GM10266 (cell line): ENCODE data around the gene ZCWPW1.

Experiments
- DNase-seq: peaks from one replicate; pipeline ENCODE4 v3.0.0; 2012; ENCODE audit errors: extremely low spot score
- CTCF ChIP-seq: IDR thresholded peaks from 2 replicates; pipeline ENCODE4 v1.5.1; 2012; ENCODE audit warnings: mild to moderate bottlenecking, low read depth; ENCODE audit not compliant: control insufficient read depth, insufficient read depth; ENCODE audit errors: missing control alignments

Gene ZCWPW1, protein sequence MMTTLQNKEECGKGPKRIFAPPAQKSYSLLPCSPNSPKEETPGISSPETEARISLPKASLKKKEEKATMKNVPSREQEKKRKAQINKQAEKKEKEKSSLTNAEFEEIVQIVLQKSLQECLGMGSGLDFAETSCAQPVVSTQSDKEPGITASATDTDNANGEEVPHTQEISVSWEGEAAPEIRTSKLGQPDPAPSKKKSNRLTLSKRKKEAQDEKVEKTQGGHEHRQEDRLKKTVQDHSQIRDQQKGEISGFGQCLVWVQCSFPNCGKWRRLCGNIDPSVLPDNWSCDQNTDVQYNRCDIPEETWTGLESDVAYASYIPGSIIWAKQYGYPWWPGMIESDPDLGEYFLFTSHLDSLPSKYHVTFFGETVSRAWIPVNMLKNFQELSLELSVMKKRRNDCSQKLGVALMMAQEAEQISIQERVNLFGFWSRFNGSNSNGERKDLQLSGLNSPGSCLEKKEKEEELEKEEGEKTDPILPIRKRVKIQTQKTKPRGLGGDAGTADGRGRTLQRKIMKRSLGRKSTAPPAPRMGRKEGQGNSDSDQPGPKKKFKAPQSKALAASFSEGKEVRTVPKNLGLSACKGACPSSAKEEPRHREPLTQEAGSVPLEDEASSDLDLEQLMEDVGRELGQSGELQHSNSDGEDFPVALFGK

GRCh38 chr7:100428199-100428966 lies at the start of gene ZCWPW1:
ZCWPW1 (minus strand) TSS chr7:100428703; CDS start chr7:100420649, 8,054 bp downstream.
- TF ChIP-seq CTCF: no peak

DNA sequence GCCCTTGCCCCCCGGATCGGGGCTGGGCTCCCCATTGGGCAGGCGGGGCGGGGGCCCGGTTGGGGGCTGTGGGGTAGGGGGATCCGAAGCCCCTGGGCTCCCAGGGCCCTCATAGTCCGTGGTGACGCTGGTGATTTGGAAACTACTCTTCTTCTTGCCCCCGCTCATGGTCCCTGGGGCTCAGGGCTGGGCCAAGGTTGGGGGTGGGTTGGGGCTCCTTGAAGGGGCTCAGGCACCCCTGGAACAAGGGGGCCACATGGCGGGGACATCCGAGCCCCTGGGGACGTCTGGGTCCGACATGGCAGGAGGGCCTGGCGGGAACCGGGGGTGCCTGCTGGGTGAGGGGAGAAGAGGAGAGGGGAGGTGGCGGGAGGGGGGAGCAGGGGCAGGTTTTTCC lies 49.4 kb upstream of the ZCWPW1 start:
- DNase-seq: no peak

More at GRCh38 chr7:100428199-100428966, at the start of gene ZCWPW1:
- peak; percentile 86 for DNase-seq

DNA sequence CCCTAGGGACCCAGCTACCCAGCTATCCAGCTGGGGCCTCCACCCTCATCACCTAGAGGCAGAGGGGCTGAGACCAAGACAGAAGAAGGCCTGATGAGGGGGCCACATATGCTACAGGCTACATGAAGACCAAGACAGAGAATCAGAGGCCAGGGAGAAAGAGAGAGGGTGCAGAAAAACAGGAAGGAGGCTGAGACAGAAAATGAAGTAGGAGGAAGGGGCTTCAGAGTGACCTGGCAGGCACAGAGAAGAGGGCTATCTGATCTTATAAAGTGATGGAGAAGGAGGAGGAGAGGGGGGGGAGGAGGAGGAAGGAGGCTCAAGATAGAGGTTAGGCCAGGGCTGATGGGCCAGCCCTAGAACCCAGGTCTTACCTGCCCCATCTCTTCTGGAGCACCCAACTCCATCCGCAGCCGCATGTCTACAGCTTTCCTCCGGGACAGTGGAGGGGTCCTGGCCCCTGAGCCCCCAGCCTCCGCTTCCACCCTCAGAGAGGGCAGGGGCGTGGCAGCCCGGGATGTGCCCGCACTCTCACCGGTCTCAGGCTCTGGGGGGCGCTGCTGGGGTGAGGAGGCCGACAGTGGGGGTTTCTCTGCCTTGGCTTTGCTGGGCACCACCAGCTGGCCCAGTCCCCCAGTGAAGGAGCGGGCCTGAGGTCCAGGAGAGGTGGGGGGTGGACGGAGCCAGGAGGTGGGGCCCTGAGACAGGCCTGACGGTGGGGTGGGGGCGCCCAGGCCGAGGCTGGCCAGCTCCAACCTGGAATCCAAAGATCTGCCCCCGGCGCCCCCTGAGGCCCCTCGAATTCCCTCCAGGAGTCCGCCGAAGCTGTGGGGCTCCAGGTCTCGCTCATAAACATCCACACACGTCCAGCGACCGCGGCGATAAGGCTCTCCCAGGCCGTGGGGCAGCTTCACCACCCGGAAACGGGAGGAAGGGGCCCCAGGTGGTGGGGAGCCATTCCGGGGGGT lies 48.7 kb upstream of the ZCWPW1 start:
- DNase-seq: no peak
- peak; percentile 67 for TF ChIP-seq CTCF

More for the DNA sequence above, 49.4 kb upstream of the ZCWPW1 start:
- no peak for TF ChIP-seq CTCF

- no peak for TF ChIP-seq CTCF
- DNase-seq: no peak
Measured at GRCh38 chr7:100476101-100476780, 47.7 kb upstream of the ZCWPW1 start.

GRCh38 chr7:100475549-100475948 lies 47.0 kb upstream of the ZCWPW1 start:
- TF ChIP-seq CTCF: no peak
- DNase-seq: no peak

DNA sequence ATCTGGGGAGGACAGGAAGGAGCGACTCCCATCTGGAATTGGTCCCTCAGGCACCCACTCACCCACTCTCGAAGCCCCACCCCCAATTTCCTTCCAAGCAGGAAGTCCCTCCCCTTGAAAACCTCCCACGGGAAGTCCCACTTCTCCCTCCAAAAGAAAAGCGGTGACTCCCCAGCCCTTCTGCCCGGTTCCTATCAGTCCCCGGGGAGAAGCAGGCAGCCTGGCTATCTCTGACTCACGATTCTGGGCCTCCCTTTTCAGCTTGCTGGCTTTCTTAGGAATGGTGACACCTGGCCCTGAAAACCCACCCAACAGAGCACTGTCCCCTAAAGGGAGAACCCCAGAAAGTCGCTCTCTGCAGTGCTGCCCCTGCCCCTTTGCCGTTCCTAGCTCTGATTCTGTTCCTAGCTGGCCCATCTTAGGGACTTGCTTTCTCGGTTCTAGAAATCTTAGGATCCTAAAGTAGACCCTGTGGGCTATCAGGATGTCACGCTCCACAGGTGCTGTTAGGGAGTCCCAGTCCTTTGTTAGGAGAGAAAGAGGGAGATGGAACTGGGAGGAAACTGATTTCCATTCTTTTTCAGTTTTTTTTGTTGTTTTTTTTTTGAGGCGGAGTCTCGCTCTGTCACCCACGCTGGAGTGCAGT lies 44.5 kb upstream of the ZCWPW1 start:
- DNase-seq: no peak
- no peak for TF ChIP-seq CTCF
